DLD1 (cell line): Measurements from ENCODE around the gene TDP2.

Source experiments
- in situ Hi-C: cut with HindIII; loops from 2 replicates; pipeline ENCODE4 v1.10.0; 2017; ENCODE audit warnings: low sequenced_read_pairs

The TDP2 gene

GRCh38 chr6:24606200-24606930 is 60.3 kb downstream of the TDP2 start:
- in situ Hi-C loops, result no loop called here

- in situ Hi-C loops, result no loop called here
Measured at GRCh38 chr6:24603241-24603640, 63.5 kb downstream of the TDP2 start.

- in situ Hi-C loops, result no loop called here
Measured at GRCh38 chr6:24600903-24601302, 65.8 kb downstream of the TDP2 start.
